Bone marrow (tissue), 2 donors: Measurements from ENCODE around the gene MPIG6B.

Source experiments
- DNase-seq, 2 donors: peaks; one replicate each; lab custom pipeline; 2025; lab: John Stamatoyannopoulos, UW

The MPIG6B gene, protein sequence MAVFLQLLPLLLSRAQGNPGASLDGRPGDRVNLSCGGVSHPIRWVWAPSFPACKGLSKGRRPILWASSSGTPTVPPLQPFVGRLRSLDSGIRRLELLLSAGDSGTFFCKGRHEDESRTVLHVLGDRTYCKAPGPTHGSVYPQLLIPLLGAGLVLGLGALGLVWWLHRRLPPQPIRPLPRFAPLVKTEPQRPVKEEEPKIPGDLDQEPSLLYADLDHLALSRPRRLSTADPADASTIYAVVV

DNA sequence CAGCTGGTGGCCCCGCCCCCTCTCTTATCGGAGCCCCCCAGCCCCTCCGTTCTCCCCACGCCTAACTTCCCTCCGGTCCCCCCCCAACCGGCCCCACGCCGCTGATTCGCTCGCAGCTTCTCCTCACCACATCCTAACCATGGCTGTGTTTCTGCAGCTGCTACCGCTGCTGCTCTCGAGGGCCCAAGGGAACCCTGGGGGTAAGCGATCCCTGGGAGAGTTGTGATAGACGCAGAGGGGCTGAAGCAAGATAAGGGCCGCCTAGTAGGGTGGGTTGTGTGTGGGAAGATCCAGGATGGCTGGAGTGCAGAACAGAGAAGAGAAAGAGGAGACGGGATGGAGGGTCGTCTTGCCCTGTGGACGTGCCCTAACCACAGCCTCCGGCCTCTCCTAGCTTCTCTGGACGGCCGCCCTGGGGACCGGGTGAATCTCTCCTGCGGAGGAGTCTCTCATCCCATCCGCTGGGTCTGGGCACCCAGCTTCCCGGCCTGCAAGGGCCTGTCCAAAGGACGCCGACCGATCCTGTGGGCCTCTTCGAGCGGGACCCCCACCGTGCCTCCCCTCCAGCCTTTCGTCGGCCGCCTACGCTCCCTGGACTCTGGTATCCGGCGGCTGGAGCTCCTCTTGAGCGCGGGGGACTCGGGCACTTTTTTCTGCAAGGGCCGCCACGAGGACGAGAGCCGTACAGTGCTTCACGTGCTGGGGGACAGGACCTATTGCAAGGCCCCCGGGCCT is at the start of gene MPIG6B:
Gene MPIG6B (plus strand): TSS at position 129 of the 735 bp plus-strand sequence. CDS start 11 bp downstream, at position 140.
- peak in 1 of 2 donors; percentile 19 for DNase-seq

DNA sequence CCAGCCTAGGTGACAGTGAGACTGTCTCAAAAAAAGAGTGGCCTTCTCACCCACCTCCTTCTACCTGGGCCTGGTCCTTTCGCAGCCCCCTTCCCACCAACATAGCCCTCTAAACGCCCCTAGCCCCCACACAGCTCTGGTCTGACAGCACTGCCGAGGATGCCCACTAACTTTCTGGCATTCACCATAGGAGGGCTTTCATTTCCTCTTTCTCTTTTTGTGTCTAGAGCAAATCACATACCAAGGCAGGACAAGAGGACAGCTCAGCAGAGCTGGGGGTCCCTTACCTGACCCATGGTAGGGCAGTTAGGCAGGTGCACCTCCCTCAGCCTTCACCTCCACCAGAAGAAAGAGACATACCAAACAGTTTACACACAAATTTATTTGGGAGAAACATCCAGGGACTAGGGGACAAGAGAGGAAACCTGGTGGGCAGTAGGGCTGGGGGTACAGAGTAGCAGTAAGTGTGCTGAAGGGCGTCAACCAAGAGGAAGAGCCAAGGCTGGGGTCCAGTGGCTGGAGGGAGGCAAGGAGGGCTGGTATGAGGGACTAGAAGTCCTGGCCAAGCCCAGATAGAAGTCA is 46.8 kb upstream of the MPIG6B start:
- no peak for DNase-seq

DNA sequence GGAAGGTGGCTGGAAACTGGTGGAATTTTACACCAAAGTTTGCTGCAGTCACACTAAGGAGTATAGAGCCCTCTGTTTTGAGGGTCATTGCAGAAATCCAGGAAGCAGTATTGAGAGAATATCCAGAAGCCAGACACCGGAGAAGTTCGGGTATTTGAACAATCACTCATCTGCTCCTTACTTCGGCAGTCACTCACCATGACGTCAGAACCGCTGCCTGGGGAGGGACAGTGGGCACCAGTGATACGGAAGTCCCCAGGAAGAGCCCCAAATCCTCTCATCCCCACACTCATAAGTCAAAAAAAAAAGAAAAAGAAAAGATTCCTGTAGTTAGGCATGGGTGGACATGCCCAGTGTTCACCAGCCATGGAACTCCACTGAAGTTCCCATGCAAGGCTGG is 46.3 kb upstream of the MPIG6B start:
- no peak for DNase-seq

DNA sequence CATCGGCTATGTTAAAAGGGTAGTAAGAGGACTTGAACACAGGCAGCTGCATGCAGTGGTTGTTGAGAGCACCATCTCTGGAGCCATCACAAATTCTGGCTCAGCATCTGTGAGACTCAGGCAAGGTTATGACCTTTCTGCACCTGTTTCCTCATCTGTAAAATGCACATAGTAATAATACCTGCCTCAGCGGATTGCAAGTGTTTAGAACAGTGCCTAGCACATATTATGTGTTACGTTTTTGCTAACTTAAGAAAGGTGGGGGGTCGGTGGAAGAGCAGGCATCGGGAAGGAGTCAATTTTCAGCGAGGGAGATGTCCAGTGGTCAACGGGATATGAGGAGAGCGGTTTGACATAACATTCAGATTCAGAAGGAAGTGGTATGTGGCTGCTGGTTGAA is 45.2 kb upstream of the MPIG6B start:
- no peak for DNase-seq

DNA sequence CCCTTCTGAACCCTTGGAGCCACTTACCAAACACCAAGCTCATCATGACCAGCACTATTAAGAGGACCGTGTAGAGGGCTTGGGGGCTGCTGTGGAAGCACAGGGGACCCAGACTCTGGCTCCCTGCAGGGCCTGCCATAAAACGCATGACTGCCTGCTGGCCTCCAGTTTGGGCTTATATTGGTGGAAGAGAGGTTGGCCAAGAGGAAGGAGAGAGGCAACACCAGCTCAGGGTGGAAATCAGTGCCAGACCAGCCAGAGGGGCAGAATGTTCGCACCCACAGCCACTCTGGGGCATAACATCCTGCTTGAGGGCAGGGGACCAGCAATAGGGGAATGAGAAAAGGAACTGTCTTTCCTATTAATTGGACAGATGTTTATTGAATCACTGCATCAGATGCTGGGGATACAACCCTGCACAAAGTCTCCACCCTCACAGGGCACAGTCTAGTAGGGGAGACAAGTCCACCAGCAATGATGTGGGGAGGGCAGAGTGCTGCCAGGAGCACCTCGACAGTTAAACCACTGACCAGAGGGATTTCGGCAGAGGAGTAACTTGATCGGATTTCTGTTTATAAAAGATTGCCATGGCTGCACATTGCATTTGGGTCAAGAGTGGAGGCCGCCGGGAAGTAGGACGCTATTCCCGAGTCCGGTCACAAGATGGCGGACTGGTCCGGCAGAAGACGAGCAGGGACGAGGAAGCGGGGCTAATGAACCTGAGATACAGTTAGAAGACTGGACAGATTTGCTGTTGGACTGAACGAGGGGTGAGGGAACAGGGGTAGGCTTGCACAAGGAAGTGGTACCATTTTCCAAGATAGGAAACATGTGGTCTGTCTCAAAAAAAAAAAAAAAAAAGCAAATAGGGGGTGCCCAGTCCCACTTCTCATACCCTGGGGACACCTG is 42.7 kb upstream of the MPIG6B start, which contains the start of gene LY6G5C:
Gene LY6G5C (minus strand): TSS at position 842 of the 909 bp plus-strand sequence. CDS start 694 bp downstream, at position 148.
- peak; percentile 36 to 59 for DNase-seq

DNA sequence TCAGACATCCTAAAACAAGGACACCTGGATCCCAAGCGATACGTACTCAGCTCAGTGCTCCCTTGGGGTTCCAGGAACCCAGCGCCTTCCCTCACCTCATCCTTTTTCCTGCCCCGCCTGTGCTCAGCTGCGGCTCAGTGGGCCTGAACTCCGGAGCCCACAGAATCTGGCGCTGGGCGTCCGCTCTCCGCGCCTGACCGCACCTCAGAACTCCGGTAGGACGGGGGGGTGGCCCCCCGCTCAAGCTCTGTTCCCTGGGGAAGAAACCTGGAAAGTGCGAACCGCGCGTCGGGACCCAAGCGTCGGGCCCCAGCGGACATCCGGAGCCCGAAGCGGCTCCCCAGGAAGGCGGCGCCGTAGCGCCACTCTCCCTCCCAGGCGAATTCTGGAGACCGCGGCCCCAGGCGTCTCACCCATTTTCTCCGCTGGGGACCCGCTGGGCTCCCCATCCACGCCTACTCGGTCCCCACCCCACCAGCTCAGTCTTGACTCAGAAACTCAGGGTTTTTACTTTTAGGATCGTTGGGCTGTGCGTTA is 42.0 kb upstream of the MPIG6B start:
- peak; percentile 22 to 49 for DNase-seq

DNA sequence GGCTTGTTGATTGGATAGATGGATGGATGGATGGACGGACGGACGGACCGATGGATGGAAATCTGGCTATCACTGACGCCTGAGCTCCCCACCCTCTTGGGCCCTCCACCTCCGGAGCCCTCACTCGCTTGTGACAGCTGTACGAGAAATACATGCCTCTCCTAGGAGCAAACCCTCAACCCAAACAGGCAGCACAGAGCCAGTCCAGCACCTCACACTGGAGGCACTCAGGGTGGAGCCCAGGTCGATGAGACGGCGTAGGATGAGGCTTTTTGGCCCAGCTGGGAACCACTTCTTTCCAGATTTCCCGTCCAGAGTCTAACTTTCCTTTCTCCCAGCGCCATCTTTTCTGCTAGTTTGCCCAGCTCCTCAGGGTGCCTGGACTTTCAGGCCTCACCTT is 39.6 kb upstream of the MPIG6B start:
- no peak for DNase-seq

DNA sequence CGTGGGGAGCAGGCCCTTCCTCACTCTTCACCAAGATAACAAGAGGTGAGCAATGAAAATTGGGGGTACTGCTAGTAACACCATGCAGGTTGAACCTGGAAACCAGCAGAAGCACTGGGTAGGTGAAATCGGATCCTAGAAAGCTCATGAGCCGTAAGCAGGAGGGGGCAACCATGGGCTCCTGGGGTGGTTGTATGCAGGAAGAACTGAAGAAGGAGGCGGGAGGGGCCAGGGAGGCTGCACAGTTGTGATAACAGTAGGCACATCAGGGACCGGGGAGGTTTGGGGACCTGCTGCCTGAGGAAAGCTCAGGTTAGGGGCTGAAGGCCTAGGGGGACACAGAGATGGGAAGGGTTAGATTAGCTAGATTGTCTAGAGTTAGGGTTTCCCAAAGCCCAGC is 36.7 kb upstream of the MPIG6B start:
- DNase-seq, result no peak

DNA sequence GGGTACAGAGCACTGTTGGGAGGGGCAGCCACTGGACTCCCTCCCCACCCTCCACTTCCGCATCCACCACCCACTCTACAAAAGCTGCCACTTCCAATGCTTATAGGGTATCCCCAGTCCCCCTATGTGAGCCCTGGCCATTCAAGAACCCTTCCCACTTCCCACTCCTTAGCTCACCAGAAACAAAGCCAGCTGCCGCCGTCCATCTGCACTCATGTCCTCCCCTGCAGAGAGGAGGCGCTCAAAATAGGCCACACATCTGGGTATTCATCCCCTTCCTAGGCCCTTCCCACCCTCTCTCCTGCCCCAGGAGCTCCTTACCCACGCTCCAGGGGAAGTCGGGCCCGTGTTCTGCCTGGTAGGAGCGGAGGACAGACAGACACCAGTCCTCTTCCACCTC is 35.9 kb upstream of the MPIG6B start:
- no peak for DNase-seq

DNA sequence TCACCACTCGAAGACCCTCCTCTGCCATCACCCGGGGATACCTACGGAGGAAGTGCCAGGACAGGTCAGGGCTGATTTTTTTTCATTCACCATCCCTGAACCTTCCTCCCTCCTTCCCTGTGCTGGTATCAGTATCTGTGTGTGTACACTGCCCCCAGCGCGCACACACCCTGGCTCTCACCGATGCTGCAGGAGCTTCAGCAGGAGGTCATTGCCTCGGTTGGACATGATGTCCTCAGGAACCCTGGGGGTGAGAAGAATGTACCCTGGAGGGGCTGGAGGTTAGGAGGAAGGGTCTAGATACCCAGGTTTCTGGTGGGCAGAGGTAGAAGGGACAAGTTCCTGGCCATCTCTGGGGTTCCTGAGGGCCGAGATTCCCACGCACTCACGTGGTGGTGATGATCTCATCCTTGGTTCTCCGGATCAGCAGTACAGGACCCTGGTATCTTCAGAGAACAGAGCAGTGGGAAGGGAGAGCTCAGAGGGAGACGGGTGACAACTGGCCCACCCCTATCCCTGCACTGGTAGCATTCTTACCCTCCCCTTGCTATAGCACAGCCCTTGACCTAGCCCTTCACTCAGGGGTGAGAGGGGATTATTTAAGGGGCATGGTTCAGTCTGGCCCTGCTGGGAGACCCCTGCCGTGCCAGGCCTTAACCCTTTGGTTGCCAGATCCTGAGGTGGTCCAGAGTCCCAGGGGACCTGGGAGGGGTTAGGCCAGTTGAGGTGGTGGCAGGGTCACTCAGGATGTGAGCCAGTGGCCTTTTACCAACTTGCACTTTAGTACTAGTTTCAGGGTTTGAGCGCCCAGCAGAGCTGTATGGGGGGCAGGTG is 35.1 kb upstream of the MPIG6B start:
- DNase-seq, result no peak

DNA sequence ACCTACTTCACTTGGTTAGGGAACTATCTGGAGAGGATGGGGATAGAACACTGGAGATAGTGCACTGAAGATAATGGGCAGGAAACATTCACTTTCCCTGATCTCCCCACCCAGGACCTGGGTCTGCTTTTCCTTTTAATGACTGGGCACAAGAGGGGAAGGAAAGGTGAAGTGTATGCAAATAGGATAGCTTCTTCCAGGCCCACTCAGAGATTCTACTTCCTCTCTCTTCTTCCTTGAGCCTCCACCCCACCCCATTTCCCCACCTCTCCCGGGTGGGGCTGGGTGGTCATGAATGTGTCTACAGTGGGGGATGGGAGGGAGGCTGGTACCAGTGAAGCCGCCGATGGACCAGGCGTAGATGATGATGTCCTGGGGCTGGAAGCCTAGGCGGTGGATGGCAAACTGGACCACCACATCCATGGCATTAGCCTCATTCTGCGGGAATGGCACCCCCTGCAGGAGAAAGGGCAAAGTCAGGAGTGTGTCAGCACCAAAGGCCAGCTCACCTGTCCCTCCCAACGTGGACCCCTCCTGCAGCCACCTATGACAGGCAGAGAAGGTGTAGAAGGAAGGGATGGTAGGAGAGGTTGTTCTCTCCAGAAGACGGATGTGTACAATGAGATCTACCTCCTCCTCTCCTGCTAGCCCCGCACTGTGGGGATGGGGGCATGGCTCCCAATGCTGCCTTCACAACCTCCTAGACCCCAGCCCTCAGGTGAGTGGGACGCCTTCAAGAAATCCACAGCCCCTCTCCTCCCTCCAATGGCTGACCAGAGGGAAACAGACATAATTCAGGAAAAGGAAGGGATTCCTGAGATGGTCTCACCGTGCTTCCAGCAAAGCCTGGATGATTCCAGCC is 33.7 kb upstream of the MPIG6B start:
- no peak for DNase-seq

DNA sequence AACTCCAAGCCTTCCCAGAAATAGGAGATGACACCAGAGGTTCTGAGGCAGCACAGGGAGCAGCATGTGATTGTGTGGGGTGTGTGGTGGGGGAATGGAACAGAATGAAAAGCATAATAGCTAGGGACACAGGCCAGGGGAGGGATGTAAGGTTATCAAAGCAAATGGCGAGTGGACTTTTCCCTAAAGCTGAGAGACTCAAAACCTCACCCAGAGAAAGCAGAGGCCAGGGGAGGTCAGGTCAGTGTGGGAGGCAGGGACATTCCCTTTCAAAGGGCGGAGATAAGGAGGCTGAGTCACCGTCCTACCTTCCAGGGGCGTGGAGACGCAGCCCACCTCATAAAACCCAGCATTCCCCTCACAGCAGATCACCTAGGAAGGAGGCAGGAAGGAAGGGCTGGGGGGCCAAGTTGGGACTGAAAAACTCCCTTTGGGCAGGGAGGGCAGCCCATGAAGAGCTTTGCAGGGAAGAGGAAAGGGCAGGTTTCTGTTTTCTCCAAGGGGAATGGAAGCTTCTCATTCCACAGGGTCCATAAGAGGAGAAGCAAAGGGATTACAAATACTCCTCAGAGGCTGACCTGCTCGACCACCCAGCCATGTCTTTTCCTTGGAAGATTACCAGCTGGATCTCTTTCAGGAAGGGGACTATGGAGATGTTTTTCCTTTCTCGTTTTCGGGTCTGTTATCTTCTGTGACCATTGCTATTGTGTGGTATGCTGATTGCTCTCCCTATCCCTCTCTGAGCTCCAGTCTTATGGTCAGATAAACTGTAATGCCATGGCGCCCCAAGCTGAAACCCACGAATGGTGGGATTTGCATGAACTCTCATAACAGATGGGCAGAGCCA is 32.7 kb upstream of the MPIG6B start:
- DNase-seq, result no peak

DNA sequence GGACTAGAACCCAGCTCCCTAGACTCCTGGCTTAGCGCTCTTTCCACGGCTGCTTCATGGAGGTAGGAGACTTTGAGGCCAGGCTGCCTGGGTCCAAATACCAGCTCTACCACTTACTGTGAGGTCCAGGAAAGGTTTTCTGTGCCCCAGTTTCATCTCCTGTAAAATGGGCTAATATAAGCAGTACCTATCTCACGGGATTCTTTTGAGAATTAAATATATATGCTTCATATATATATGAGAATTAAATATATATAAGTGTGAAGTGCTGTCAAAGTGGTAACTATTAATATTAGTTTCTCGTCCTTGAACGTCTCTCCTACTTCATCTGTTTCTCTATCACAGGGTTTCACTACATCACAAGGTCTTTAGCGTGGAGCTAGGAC is 32.1 kb upstream of the MPIG6B start:
- no peak for DNase-seq

DNA sequence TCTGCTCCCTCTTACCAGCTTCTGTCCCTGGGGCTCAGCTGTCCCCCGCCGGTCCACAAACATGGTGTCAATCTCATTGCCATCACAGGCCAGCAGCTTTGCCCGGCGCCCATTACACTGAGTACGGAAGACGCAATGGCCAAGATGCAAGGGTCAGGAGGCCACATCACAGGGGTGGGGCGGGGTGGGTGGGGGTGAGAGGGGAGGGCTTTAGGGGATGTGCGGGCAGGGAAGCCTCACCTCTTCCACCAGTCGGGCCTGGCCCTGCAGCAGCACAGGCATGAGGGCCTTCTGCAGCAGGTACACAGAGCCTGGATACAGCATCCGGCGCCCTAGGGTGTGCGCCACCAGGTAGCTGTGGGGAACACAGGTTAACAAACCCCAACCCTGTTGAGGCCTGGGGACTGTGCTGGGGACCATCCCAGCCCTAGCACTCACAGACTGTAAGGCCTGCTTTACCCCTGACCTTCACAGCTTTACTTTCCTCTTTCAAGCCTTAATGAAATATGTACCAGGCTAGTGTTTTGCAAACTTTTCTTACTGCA is 31.5 kb upstream of the MPIG6B start:
- DNase-seq, result no peak

DNA sequence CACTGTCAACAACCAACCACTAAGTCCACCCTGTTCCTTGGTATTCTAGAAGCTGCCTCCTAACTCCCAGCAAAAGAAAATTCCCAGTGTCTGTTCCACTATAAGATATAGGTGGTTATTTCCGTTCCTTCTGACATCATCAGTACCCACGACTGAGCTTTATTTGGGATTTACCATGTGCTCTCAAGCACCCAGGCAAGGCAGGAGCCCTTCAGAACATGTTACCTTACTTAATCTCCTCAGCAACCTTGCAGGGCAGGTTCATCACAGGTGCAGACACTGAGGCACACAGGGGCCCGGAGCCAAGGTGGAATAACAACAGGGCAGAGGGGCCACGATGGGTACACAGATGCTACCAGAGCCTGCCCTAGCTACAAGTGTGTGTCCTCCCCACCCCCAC is 30.8 kb upstream of the MPIG6B start:
- no peak for DNase-seq

DNA sequence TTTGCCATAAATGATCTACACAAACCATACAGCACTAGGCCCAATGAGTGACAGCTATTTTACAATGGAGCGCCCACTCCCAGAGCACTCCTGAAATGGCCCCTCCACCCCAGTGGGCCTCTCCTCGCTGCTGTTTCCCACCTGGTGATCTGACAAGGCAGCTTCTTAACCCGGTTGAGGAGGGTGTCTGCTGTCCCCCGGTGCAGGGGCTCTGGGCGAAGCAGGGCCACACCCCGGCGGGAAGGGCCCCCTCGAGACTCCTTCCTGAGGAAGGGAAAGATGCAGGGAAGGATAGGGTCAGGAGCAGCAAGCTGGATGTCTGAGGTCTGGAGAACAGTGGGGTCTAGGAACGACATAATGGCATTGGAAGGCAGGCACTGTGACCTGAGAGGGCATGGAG is 30.3 kb upstream of the MPIG6B start:
- DNase-seq, result no peak

DNA sequence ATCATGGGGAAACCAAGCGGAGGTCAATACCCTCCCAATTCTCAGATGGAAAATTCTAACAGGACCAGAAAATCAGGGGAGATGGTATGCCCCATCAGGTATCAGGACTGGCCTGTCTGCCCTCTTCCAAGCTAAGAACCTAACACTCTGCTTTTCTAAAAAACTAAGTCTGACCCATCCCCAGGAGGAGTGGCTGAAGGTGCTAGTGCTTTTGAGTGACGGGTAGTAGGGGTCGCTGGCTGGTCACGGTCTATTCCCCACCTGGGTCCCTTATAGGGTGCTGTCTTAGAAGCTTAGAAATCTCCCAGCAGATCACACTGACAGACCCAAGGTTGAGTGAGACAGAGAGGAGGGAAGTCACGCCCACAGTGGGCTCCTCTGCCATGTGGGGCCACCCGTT is 29.6 kb upstream of the MPIG6B start:
- no peak for DNase-seq

DNA sequence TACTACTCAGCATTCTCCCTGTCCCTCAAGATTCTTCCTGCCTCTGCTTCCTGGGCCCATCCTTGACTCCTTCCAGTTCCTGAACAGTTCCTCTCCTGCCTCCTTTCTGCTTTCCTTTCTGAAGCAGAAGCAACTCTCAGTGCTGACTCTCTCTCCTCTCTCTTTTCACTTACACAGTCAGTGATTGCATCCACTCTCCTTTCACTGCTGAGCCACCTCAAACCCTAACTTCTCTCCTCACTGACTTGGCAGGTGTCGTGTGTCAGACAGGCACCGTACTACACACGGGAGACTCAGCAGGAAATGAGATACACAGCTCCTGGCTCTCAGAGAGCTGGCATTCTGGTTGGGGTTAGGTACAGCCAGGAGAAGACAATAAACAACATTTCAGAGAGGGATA is 25.6 kb upstream of the MPIG6B start:
- DNase-seq, result no peak
